ENCODE data around the gene PRXL2B. TPM values are rescaled to one million over a fixed set of nuclear protein-coding genes. Genes with fewer than 3 reads are reported as not detected.
"Not testable (repeated sequence)": the region's sequence is repeated elsewhere in the genome, so short reads cannot be mapped to it uniquely, and the experiment has no call there.

The PRXL2B gene
- total RNA-seq, 1 donor from 2014 or later, result 15.3 TPM

GRCh38 chr1:2564006-2564814 is 22.4 kb upstream of the PRXL2B start:
- peak; percentile 14 for DNase-seq (ENCODE audit: low read depth)

- peak; percentile 12 for DNase-seq (ENCODE audit: low read depth)
Observed at GRCh38 chr1:2564815-2565374, 21.7 kb upstream of the PRXL2B start.

- no peak for DNase-seq (ENCODE audit: low read depth)
Observed at GRCh38 chr1:2566101-2567045, 20.2 kb upstream of the PRXL2B start.

- DNase-seq (ENCODE audit: low read depth), result no peak
Observed at GRCh38 chr1:2567083-2567679, 19.4 kb upstream of the PRXL2B start.

GRCh38 chr1:2568187-2568816 is 18.3 kb upstream of the PRXL2B start:
- DNase-seq (ENCODE audit: low read depth), result not testable (repeated sequence)

- DNase-seq (ENCODE audit: low read depth), result no peak
Observed at GRCh38 chr1:2569060-2569459, 17.5 kb upstream of the PRXL2B start.

GRCh38 chr1:2569703-2570102 is 16.9 kb upstream of the PRXL2B start:
- DNase-seq (ENCODE audit: low read depth), result not testable (repeated sequence)

GRCh38 chr1:2570332-2570731 is 16.2 kb upstream of the PRXL2B start:
- no peak for DNase-seq (ENCODE audit: low read depth)

- DNase-seq (ENCODE audit: low read depth), result no peak
Observed at GRCh38 chr1:2571348-2571747, 15.2 kb upstream of the PRXL2B start.

- DNase-seq (ENCODE audit: low read depth), result no peak
Observed at GRCh38 chr1:2573250-2573920, 13.2 kb upstream of the PRXL2B start.

- no peak for DNase-seq (ENCODE audit: low read depth)
Observed at GRCh38 chr1:2574350-2574749, 12.2 kb upstream of the PRXL2B start.

- no peak for DNase-seq (ENCODE audit: low read depth)
Observed at GRCh38 chr1:2575801-2576663, 10.5 kb upstream of the PRXL2B start.

- DNase-seq (ENCODE audit: low read depth), result not testable (repeated sequence)
Observed at GRCh38 chr1:2577565-2578075, 9.0 kb upstream of the PRXL2B start.

GRCh38 chr1:2578758-2579118 is 7.8 kb upstream of the PRXL2B start:
- DNase-seq (ENCODE audit: low read depth), result no peak

- no peak for DNase-seq (ENCODE audit: low read depth)
Observed at GRCh38 chr1:2580691-2581090, 5.9 kb upstream of the PRXL2B start.

GRCh38 chr1:2582391-2582790 is 4.2 kb upstream of the PRXL2B start:
- DNase-seq (ENCODE audit: low read depth), result no peak

- peak; percentile 13 for DNase-seq (ENCODE audit: low read depth)
Observed at GRCh38 chr1:2583331-2583791, 3.2 kb upstream of the PRXL2B start.

- DNase-seq (ENCODE audit: low read depth), result no peak
Observed at GRCh38 chr1:2583871-2584351, 2.7 kb upstream of the PRXL2B start.
